Transverse colon (tissue), 4 donors: ENCODE measurements around the gene F11.

Experiments
- EP300 ChIP-seq: sonication (generic); formaldehyde crosslinking; IDR thresholded peaks from one replicate; pipeline ENCODE4 v1.6.1; 2017; ENCODE audit warnings: antibody characterized with exemption, low read depth
- POLR2A ChIP-seq: fragments of 450-650 bp; IDR thresholded peaks from one replicate; pipeline ENCODE4 v1.6.1; 2016; ENCODE audit warnings: antibody characterized with exemption, mild to moderate bottlenecking, moderate library complexity
- POLR2AphosphoS5 ChIP-seq, 3 donors: sonication (generic); formaldehyde crosslinking; IDR thresholded peaks; one replicate each; pipeline ENCODE4 v1.6.1; 2016; ENCODE audit warnings: antibody characterized with exemption in 3 of 3
- TF ChIP-seq, protein P1 (sequence below), 5 experiments: fragments of 200-600 bp in 3 of 5; fragments of 450-650 bp in 2 of 5; sonication (generic) in 3 of 5; IDR thresholded peaks; 1 replicate in 2 of 5; 2 replicates in 3 of 5; pipeline ENCODE4 v1.5.1; 2016 to 2017; ENCODE audit warnings: antibody characterized with exemption in 5 of 5, inconsistent platforms in 3 of 5, mild to moderate bottlenecking in 2 of 5, moderate library complexity in 1 of 5

DNA sequence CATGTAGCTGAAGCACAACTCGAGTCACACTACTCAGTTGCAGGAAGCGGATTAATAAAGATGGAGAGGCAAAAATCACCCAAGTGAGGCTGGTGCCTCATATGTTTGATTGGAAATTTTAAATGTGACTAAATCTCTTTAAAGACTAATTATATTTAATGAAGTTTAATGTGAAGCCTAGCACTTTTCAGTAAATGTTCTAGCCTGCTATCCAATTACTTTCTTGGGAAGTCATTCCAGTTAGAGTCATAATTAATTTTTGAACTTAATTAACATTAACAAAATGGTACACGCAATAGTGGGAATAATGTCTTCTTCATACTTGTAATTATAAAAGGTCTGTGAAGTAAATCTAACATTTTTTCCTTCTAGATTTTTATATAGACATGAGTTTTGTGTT lies 20.6 kb downstream of the F11 start:
- TF ChIP-seq EP300, result no peak
- no peak for TF ChIP-seq POLR2AphosphoS5 (IDR thresholded peaks at IDR 0.05)
- no peak for TF ChIP-seq POLR2A
- TF ChIP-seq, protein P1, sequence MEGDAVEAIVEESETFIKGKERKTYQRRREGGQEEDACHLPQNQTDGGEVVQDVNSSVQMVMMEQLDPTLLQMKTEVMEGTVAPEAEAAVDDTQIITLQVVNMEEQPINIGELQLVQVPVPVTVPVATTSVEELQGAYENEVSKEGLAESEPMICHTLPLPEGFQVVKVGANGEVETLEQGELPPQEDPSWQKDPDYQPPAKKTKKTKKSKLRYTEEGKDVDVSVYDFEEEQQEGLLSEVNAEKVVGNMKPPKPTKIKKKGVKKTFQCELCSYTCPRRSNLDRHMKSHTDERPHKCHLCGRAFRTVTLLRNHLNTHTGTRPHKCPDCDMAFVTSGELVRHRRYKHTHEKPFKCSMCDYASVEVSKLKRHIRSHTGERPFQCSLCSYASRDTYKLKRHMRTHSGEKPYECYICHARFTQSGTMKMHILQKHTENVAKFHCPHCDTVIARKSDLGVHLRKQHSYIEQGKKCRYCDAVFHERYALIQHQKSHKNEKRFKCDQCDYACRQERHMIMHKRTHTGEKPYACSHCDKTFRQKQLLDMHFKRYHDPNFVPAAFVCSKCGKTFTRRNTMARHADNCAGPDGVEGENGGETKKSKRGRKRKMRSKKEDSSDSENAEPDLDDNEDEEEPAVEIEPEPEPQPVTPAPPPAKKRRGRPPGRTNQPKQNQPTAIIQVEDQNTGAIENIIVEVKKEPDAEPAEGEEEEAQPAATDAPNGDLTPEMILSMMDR (IDR thresholded peaks at IDR 0.05), result no peak
